OCI-LY7 (cell line): ENCODE measurements around the gene RHOA.

Experiments used
- CTCF ChIP-seq: fragments of 200-600 bp; sonication (generic); conservative IDR thresholded peaks from 2 replicates; pipeline ENCODE4 v1.5.1; 2014; ENCODE audit warnings: mild to moderate bottlenecking, antibody characterized with exemption, low read length, moderate library complexity, mixed read lengths
- EZH2phosphoT487 ChIP-seq: fragments of 200-600 bp; sonication (generic); IDR thresholded peaks from 2 replicates; pipeline ENCODE4 v1.6.1; 2018; ENCODE audit warnings: low read depth, borderline replicate concordance, mild to moderate bottlenecking, mixed run types, antibody characterized with exemption, low read length, moderate library complexity, mixed read lengths

DNA sequence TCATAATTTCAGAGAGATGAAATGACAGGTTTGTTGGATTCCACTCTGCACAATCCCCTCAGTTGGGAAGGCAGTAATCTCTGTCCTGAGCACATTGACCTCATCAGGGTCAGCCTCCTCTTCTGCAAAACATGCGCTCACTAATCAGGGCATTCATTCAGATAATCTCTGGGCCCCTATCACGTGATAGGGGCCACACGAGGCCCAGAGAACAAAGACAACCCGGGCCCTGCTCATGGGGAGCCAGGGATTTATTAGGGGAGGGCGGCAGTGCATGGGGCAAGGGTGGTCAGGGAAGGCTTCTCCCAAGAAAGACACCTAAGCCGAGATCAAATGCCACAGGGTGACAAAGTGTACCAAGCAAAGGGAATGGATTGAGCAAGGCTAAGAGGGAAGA, 1.6 kb upstream of the RHOA start:
- TF ChIP-seq CTCF (no peak), EZH2phosphoT487 (no peak)
